ENCODE measurements around the gene PRKACB. TPM values are rescaled to one million over a fixed set of nuclear protein-coding genes. Genes with fewer than 3 reads are reported as not detected.

PRKACB gene
- polyA plus RNA-seq, 2 of the 4 experiments (the other 2 are of a cell fraction) = 10.9 to 17.9 TPM

GRCh38 chr1:84260852-84261518 lies 116.9 kb downstream of the PRKACB start:
- WGBS (ENCODE audit: missing lambda C conversion rate) = 2% methylated on average over 3 of the region's 3 CpGs
- CTCF ChIA-PET = no interaction called here
- Histone ChIP-seq H3K4me3 (no peak overlapping the region), H3K9me3 (no peaks in the 10 kb centered on the region), H3K4me1 (peaks cover 17% of the 10 kb centered on the region), H3K4me2 (peak overlapping the region; percentile 72), H3K27ac (peak overlapping the region; percentile 54 to 64; a peak in 5 of 6 replicates)
- DNase-seq (ENCODE audit: low read depth in 1 of 2, low spot score in 1 of 2) (peak in 1 of 2 experiments; percentile 69), FAIRE-seq (no peak), ATAC-seq (peak; percentile 62 to 90; a peak in 4 of 6 replicates)
- peak; percentile 48; the same call in 1 of the 2 replicates for TF ChIP-seq GATA3 (IDR thresholded peaks at IDR 0.05; ENCODE audit: borderline replicate concordance)
- 0 out of 2 replicates have a peak, but pooled peaks have one; percentile 13 for TF ChIP-seq EHF (CRISPR knock-in tag; IDR thresholded peaks at IDR 0.05)
- no peak; the same call in 1 of the 2 replicates for TF ChIP-seq FOSL2 (IDR thresholded peaks at IDR 0.05)
- TF ChIP-seq FOSL2 (CRISPR knock-in tag; IDR thresholded peaks at IDR 0.05) = peak; percentile 48
- TF ChIP-seq JUNB (IDR thresholded peaks at IDR 0.05) = peak; percentile 53; the same call in 1 of the 2 replicates
- TF ChIP-seq BCL3 (IDR thresholded peaks at IDR 0.05) = no peak
- POLR2A ChIA-PET = no interaction called here

- CTCF ChIA-PET = interaction anchor here (0.6 to 1.1 kb wide), 2 partner anchors 12 to 37 kb away, joined by 3 to 4 read pairs; partner anchors contain the start of gene SAMD13
- FAIRE-seq = no peak
- H3K27ac ChIP-seq = no peak overlapping the region
Observed at GRCh38 chr1:84264961-84265360, 120.9 kb downstream of the PRKACB start.

GRCh38 chr1:84265867-84266266 lies 121.8 kb downstream of the PRKACB start:
- no peak for FAIRE-seq
- no peak for TF ChIP-seq HOXB13 (CRISPR knock-in tag; IDR thresholded peaks at IDR 0.05; ENCODE audit: low read depth)
- no peak for TF ChIP-seq NPAS2 (CRISPR knock-in tag; IDR thresholded peaks at IDR 0.05; ENCODE audit: borderline replicate concordance)
- TF ChIP-seq CHD4 (IDR thresholded peaks at IDR 0.05; ENCODE audit: borderline replicate concordance) = no peak
- Histone ChIP-seq H3K27ac (no peak overlapping the region), H3K4me2 (no peak overlapping the region), H3K9me3 (no peaks in the 10 kb centered on the region), H3K4me1 (peaks cover 14% of the 10 kb centered on the region), H3K4me3 (no peak overlapping the region)
- ChIA-PET CTCF (no interaction called here), POLR2A (no interaction called here)
- WGBS (ENCODE audit: missing lambda C conversion rate) = 86% methylated on average over 3 of the region's 3 CpGs
- ATAC-seq = no peak
- DNase-seq (ENCODE audit: low read depth in 1 of 2, low spot score in 1 of 2) = no peak

More at GRCh38 chr1:84264961-84265360, 120.9 kb downstream of the PRKACB start:
- ATAC-seq (no peak), DNase-seq (ENCODE audit: low read depth in 1 of 2, low spot score in 1 of 2) (no peak)
- Histone ChIP-seq H3K4me1 (peaks cover 23% of the 10 kb centered on the region), H3K4me3 (no peak overlapping the region), H3K4me2 (no peak overlapping the region), H3K9me3 (no peaks in the 10 kb centered on the region)
- TF ChIP-seq ZC3H11A (IDR thresholded peaks at IDR 0.05) = no peak
- no peak for TF ChIP-seq RARB (CRISPR knock-in tag; IDR thresholded peaks at IDR 0.05)
- no peak for TF ChIP-seq CTCF (IDR thresholded peaks at IDR 0.05)
- no peak for TF ChIP-seq POLR2AphosphoS2 (conservative IDR thresholded peaks at IDR 0.05; ENCODE audit: low read length)
- TF ChIP-seq RNF2 (IDR thresholded peaks at IDR 0.05; ENCODE audit: borderline replicate concordance, low read depth) = no peak
- no peak for TF ChIP-seq CBX8 (IDR thresholded peaks at IDR 0.05)
- no peak for TF ChIP-seq PHF8 (IDR thresholded peaks at IDR 0.05; ENCODE audit: borderline replicate concordance, low read depth)
- TF ChIP-seq POLR2A (IDR thresholded peaks at IDR 0.05; ENCODE audit: low read length) = no peak
- WGBS (ENCODE audit: missing lambda C conversion rate) = 98% methylated on average over 2 of the region's 2 CpGs
- POLR2A ChIA-PET = no interaction called here

- H3K4me3 ChIP-seq = no peak overlapping the region
- no peak for FAIRE-seq
- H3K27ac ChIP-seq = no peak overlapping the region
- peaks cover 15% of the 10 kb centered on the region for H3K4me1 ChIP-seq
- CTCF ChIA-PET = no interaction called here
- DNase-seq (ENCODE audit: low read depth in 1 of 2, low spot score in 1 of 2) = no peak
- H3K4me2 ChIP-seq = no peak overlapping the region
- POLR2A ChIA-PET = no interaction called here
- WGBS (ENCODE audit: missing lambda C conversion rate) = 90% methylated on average over 1 of the region's 1 CpG
- no peak for ATAC-seq
- no peaks in the 10 kb centered on the region for H3K9me3 ChIP-seq
- no peak for TF ChIP-seq NR3C1 (IDR thresholded peaks at IDR 0.05)
- no peak for TF ChIP-seq ZFP36 (IDR thresholded peaks at IDR 0.05; ENCODE audit: borderline replicate concordance, partially characterized antibody)
- no peak for TF ChIP-seq ELK1 (IDR thresholded peaks at IDR 0.05; ENCODE audit: low read depth, low read length)
- TF ChIP-seq CEBPB (IDR thresholded peaks at IDR 0.05) = no peak
- no peak for TF ChIP-seq ZNF302 (CRISPR knock-in tag; IDR thresholded peaks at IDR 0.05)
- TF ChIP-seq E2F6 (IDR thresholded peaks at IDR 0.05; ENCODE audit: borderline replicate concordance, low read depth) = no peak
- TF ChIP-seq CBX8 (IDR thresholded peaks at IDR 0.05) = no peak
- no peak for TF ChIP-seq EHMT2 (IDR thresholded peaks at IDR 0.05; ENCODE audit: low read depth)
- no peak for TF ChIP-seq SMC3 (IDR thresholded peaks at IDR 0.05)
- TF ChIP-seq HOXA7 (CRISPR knock-in tag; IDR thresholded peaks at IDR 0.05) = no peak
- no peak for TF ChIP-seq BCL3 (IDR thresholded peaks at IDR 0.05)
Observed at GRCh38 chr1:84266748-84267147, 122.7 kb downstream of the PRKACB start.

Data from A549 (cell line).